ENCODE measurements around the gene RBP7.
A peak's percentile ranks its signal among the peaks of the same experiment; 100 is the strongest.
"Not testable (repeated sequence)": the region's sequence is repeated elsewhere in the genome, so short reads cannot be mapped to it uniquely, and the experiment has no call there.

RBP7 gene

DNA sequence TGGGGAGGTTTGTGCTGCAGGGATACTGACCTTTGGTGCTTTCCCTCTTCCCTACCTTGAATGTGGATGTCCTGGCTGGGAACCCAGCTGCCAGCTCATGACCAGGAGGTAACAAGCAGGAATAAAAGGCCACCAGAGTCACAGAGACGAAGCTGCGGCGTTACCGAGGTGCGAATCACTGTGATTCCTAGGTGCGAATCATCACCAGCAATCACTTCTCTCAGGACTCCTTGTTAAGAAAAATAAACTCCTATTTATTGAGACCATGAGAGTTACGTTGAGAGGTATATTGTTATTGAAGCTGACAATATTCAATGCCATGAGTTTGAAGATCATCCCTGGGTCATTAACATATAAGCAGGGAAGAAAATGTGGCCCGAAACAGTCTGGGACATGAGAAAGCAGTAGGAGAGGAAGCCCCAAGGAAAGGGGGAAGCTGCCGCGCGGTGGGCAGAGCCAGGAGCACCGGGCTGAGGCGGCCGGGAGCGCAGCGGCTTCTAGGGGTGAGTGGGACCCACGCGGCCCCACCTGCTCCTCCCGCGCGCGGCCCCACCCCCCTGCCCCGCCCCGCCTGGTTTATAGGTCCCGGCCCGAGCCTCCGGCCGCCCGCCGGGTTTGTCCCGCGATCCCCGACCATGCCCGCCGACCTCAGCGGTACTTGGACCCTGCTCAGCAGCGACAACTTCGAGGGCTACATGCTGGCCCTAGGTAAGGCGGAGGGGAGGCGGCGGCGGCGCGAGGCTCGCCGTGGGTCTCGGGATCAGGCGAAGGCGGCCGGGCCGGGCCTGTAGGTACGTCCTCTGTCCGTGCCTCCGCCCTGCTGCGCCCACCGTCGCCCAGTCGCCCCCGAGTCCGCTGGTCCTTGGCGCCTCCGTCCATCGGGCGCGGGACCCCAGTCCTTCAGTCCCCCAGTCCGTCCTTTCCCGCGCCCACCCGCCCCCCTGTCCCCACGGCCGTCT lies at the start of gene RBP7:
TSS of gene RBP7 (plus strand) at position 605 of the 959 bp plus-strand sequence. CDS start at position 636, 31 bp downstream.
- peak in 2 of 3 experiments; percentile 26 to 30 for DNase-seq

DNA sequence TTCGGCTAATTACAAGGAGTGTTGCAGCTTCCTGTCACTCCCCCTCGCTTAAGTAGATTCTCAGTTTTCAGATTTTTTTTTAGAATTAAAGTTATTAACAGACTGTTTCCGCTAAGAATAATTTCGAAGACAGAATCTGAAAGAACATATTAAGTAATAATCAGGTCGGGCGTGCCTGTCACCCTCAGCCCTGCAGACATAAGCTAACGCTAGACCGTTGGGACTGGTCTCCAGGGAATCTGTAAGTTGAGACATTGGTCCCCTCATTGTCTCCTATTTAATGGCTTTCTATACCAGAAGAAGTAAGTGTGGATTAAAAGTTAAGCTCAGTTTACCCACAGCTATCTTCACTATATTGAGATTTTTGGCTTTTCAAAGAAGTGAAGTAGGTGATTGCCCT lies 39.3 kb upstream of the RBP7 start:
- DNase-seq, result no peak

DNA sequence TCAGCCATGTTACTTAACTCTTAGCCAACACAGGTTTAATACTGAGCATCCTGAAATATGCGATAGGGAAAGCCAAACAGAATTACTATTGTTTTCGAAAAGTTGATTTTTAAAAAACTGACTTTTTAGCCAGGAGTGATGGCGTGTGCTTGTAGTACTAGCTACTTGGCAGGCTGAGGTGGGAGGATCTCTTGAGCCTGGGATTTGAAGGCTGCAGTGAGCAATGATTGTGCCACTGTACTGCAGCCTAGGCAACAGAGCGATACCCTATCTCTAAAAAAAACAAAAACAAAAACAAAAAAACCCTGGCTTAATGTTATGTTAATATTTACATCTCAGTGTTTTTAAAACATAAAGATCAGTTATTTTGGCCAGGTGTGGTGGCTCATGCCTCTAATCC lies 37.0 kb upstream of the RBP7 start:
- DNase-seq, result no peak

DNA sequence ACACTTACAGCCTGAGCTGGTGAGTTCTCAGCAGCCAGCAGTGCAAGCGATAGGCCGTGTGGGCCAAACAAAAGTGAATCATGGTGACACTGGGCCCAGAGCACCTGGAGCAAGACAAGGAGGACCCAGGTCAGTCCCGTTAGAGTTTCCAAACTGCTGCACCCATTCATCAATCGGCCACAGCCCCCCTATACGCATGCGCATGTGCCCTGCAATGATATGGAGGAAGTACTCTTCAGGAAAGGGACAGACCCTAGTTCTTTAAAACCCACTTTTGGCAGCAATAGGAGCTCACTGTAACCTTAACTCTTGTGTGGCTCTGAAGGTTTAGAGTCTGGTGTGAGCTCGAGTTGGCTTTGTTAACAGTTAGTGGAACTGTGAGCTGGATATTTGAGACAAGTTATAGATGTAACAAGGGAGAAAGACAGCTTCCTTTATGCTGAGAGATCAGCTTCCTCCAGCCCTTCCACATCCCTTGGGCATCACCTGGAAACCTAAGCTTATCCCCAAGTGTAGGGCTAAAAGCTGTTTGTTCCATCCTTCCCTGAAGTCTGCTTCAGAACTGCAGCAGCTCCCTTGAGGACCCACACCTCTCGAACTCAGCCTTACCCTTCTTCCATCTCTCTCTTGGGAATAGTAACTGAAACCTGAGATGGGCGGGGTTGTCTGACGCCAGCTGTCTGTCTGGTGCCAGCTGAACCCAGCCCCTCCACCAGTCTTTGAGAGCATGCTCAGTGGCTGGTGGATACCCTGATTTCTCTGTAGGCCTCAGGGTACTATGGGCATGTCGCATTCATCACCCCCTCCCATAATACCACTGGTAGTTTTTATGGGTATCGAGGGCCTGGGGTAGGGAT lies 36.1 kb upstream of the RBP7 start:
- peak; percentile 2 to 92 (median 54) for DNase-seq

DNA sequence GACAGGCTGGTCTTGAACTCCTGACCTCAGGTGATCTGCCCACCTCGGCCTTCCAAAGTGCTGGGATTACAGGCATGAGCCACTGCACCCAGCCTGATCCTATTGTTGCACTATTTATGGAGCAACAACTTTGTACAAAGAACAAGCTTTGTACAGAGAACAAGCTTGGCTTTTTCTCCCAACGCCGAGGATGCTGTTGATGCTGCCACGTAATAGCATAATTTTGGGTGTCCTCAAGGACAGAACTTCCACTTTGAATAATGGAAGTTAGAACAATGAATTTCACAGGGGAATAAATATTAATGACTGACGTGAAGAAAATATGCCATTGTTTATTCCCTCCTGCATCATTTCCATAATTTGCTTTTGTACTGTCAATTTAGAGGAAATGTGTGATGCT lies 12.8 kb upstream of the RBP7 start:
- DNase-seq, result no peak

DNA sequence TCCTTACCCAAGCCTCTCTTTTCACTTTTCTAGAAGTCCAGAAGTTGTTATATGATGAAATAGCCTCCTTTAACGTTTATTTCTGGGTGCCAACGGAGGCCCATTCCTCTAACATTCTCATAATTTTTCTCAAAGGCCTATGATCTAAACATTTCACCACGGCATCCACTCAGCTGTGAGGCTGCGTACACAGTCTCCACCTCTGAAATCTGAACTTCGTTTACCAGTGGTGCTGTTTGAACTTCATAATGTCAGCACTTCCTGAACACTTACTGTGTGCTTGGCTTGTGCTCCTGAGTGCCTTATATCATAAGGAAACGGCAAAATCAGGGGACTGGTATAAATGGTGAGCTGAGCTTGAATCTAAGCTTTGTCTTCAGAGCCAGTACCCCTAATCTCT lies 12.0 kb upstream of the RBP7 start:
- DNase-seq, result peak in 1 of 3 experiments; percentile 6

DNA sequence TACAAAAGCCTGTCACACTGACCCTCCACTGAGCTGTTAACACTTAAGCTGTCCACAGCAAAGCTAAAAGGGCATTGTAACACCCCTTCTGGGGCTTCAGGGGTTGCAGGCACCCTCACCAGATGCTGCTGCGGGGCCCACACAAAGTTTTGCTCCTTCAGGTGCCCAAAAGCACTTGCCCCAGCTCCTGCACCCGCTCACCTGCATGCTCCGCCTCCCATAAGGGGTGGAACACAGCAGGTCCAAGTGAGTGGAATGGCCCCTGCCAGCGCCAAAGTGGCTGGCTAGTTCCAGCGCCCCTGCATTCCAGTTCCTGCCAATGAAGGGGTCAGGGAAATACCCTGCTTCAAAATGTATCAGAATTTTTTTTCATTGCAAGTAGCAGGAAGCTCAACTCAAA lies 7.3 kb upstream of the RBP7 start:
- no peak for DNase-seq

DNA sequence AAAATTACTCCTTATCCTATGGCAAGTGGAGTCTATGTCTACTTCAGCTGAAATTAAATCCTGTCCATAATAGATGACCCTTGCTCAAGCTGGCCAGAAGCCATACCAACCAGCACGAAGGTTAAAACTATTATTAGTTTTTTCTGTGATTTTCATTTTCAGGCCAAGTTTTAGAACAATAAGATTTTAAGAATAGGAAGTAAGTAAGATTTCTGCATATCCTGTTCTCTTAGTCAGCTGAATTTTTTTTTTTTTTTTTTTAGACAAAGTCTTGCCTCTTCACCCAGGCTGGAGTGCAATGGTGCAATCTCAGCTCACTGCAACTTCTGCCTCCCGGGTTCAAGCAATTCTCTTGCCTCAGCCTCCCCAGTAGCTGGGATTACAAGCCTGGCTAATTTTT lies 6.1 kb upstream of the RBP7 start:
- no peak for DNase-seq

DNA sequence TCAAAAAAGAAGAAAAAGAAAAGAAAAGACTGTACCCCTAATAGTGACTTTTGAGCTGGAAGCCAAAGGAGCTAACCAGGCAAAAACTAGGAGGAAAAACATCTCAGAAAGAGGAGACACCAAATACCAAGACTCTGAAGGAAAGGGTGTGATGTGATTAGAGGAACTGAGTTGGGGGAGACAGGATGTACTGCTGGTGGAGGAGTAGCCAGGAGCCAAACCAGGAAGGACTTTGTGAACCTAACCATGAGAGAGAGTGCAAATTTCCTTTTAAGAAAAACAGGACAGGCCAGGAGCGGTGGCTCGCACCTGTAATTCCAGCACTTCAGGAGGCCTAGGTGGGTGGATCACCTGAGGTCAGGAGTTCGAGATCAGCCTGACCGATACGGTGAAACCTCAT lies 4.1 kb upstream of the RBP7 start:
- DNase-seq, result no peak

DNA sequence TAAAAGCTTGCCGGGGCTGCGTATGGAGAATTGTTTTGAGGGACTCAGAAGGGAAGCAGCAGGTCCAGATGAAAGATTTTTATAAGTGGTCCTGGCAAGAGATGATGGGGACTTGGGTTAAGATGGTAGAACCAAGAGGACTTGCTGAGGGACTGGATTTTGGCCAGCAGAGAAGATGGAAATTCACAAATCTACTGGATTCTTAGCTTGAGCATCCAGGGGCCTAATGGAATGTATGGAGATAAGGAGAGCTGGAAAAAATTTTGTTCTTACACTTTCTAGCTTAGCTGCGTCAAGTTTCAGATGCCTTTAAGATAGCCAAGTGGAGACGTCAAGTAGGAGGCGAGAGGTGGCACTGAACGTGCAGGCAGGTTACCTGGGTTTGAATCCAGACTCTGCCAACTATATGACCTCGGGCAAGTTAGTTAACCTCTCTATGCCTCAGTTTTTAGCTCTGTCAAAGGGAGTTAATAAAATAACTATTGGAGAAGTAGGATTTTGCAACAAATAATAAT lies 3.4 kb upstream of the RBP7 start:
- no peak for DNase-seq

DNA sequence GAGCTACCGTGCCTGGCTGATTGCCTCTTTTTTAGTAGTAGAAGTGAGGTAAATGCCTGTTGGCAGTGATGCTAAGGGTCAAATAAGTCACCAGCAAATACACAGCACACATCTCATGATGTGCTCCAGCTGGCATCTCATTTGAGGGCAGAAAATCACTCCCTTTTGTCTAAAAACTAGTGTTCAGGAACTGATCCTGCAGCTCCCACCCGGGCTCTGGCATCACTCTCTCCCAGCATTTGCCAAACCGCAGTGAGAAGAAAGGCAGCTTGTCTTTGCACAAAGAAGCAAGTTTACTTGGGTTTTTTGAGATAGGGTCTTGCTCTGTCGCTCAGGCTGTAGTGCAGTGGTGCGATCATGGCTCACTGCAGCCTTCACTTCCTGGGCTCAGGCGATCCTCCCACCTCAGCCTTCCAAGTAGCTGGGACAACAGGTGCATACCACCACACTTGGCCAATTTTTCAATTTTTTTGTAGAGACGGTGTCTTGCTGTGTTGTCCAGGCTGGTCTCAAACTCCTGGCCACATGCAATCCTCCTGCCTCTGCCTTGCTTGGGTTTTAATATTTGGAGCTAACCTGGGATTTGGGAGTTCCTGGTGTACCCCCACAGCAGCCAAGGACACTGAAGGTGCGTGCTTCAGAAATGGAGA lies 4.1 kb downstream of the RBP7 start:
- DNase-seq, result no peak

DNA sequence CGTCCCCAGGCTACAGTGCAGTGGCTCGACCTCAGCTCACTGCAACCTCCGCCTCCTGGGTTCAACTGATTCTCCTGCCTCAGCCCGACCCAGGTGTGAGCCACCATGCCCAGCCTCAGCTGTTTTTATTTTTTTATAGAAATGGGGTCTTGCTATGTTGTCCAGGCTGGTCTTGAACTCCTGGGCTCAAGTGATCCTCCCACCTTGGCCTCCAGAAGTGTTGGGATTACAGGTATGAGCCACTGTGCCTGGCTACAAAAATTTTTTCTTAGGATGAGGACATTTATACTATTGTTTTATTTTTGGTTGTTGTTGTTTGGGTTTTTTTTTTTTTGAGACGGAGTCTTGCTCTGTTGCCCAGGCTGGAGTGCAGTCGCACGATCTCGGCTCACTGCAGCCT lies 8.2 kb downstream of the RBP7 start:
- not testable (repeated sequence) for DNase-seq

DNA sequence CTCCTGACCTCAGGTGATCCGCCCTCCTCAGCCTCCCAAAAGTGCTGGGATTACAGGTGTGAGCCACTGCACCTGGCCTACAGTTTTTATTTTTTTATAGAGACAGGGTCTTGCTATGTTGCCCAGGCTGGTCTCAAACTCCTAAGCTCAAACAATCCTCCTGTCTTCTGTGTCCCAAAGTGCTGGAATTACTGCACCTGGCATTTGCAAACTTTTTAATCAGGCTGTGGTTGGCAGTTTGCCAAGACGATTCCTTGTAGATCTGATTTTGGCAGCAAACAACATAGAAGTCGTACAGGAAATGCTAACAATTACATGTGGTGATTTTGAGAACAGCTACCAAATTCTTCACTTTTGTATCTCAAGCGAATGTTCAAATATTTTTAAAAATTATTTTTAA lies 10.1 kb downstream of the RBP7 start:
- DNase-seq, result peak in 1 of 3 experiments; percentile 7

DNA sequence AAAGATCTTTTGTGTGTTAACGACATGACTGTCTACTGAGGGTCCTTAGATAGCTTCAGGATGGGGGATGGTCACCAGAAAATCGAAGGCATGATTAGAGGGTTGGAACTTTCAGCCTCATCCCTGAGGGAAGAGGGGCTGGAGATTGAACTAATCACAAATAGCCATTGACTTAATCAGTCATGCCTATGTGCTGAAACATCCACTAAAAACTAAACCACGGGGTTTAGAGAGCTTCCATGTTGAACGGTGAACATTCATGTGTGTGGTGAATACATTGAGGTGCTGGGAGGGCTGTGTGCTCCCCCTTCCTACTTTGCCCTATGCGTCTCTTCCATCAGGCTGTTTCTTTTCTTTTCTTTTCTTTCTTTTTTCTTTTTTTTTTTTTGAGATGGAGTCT lies 17.0 kb downstream of the RBP7 start:
- DNase-seq, result no peak

DNA sequence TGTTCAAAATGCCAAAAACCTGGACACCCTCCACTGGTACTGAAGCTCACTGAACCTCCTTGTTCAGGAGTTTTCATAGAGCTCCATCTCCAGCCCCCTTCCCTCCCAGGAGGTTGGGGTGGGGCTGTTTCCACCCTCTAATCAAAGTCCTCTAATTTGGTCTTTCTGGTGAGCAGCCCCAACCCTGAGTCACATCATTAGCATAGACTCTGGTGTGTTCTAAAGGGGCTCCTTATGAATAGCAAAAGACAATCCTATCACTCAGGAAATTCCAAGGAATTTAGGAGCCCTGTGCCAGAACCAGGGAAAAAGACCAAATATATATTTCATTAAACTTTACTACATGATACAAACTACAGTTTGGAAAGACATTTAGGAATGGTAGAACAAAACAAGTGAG lies 22.5 kb downstream of the RBP7 start:
- no peak for DNase-seq

DNA sequence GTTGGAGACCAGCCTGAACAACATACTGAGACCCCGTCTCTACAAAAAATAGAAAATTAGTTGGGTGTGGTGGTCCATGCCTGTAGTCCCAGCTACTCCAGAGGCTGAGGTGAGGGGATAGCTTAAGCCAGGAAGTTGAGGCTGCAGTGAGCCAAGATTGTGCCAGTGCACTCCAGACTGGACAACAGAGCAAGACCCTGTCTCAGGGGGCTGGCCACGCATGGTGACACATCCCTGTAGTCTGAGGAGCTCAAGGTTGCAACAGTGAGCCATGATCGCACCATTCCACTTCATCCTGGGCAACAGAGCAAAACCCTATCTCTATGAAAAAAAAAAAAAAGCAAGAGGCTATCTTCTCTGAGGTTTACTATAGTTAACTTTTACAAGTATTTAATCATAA lies 23.1 kb downstream of the RBP7 start:
- no peak for DNase-seq

DNA sequence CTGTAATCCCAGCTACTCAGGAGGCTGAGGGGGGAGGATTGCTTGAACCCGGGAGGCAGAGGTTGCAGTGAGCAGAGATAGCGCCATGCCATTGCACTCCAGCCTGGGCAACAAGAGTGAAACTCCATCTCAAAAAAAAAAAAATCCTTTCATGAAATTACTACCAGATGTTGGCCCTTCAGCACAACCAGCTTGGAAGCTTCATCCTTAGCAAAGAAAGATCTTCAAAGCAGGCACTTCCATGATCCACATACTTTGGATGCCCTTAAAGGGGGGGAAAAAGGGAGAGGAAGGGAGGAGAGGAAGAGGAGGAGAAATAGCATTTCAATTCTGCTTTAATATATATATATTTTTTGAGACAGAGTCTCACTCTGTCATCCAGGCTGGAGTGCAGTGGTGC lies 23.6 kb downstream of the RBP7 start:
- not testable (repeated sequence) for DNase-seq

DNA sequence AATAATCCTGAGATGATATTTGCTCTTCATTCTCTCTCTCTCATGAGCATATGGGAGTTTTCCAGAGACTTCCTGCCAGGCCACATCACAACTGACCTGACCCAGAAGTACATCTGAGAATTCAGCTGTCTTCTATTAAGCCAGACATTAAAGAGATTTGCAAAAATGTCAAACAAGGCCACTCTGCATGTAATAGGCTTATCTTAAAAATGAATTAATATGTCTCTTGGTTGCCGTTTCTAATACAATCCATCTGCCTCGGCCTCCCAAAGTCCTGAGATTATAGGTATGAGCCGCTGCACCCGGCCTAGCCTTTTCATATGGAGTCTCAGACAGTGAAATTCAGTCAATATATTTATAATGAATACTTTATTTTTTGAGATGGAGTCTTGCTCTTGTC lies 25.0 kb downstream of the RBP7 start:
- DNase-seq, result not testable (repeated sequence)

DNA sequence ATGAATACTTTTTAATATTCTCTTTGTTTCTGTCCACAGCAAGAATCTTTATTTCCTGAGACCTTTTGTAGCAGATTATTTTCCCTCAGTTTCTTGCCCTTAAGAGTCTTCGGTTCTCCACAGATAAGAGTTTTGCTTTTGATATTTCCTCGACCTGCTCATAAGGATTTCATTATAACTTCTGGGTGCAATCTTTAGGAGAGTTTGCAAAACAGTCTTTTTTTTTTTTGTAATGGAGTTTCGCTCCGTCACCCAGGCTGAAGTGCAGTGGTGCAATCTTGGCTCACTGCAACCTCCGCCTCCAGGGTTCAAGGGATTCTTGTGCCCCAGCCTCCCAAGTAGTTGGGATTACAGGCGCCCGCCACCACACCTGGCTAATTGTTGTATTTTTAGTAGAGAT lies 25.6 kb downstream of the RBP7 start:
- DNase-seq, result no peak

DNA sequence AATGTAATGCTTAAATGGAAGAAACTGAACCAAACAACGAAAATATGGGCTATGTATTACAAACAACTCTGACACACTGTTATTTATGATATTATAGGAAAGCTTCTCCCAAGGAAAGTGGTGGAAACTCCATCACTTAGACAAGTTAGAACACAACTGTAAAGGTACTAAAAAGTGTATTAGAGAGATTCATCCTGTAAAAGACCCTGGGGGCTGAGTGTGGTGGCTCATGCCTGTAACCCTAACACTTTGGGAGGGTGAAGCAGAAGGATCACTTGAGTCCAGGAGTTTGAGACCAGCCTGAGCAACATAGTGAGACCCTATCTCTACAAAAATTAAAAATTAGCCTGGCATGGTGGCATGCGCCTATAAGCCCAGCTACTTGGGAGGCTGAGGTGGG lies 28.3 kb downstream of the RBP7 start:
- DNase-seq, result no peak

DNA sequence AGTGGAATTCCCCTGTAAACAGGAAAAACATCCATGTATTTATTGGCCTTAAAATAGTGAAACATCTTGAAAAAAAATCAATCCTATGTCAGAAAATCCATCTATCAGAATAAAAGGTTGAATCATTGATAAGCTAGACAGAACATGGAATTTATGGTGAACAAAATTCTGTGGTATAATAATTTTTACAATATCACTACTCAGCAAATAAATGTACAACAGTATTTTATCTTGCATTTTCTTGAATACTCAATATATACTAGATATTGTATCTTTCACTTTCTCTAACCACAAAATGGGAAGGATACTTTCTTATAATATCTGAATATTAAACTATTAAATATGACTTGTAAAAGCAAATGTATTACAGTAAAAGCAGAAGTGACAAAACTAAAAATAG lies 30.0 kb downstream of the RBP7 start:
- DNase-seq, result no peak

DNA sequence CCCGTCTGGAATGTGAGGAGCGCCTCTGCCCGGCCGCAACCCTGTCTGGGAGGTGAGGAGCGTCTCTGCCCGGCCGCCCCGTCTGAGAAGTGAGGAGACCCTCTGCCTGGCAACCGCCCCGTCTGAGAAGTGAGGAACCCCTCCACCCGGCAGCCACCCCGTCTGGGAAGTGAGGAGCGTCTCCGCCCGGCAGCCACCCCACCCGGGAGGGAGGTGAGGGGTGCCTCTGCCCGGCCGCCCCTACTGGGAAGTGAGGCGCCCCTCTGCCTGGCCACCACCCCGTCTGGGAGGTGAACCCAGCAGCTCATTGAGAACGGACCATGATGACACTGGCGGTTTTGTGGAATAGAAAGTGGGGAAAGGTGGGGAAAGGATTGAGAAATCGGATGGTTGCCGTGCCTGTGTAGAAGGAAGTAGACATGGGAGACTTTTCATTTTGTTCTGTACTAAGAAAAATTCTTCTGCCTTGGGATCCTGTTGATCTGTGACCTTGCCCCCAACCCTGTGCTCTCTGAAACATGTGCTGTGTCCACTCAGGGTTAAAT lies 32.0 kb downstream of the RBP7 start:
- not testable (repeated sequence) for DNase-seq

DNA sequence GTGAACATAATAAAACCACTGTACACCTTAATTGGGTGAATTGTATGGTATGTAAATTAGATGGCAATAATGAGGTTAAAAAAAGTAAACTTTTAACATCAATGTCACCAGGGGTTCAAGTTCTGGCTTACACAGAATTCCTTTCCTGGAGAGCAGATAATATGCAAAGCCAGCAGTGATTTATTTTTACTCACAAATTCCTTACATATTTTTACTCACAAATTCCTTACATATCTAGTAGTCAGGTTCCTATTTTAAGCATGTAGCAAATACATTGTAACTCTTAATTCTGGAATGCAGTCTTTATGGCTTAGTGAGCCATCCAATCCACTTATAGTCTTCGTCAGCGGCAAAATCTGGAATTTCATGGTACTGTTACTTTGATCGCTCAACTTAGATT lies 34.4 kb downstream of the RBP7 start:
- no peak for DNase-seq
